ENCODE measurements around the gene SDK1. TPM values are rescaled to one million over a fixed set of nuclear protein-coding genes. Genes with fewer than 3 reads are reported as not detected.

The SDK1 gene
- total RNA-seq, 1 donor: 0.27 TPM

DNA sequence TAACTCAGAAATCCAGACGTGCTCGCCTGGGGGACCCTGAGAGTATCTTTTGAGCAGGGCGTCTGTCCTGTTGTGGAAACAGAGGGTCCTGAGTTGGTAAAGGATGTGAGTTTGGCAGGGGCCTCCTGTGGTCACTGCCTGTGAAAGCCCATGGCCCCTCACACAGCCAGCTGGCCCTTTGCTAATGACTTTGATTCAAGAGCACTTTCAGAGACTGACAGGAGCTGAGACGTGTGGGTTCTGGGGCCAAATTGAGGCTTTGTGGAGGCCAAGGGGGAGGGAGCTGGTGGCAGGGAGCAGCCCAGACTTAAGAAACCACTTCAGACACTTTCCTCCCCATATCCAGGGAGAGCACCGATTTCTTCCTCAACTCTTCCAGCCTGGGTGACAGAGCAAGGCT lies 921.6 kb downstream of the SDK1 start:
- no peak overlapping the region for H3K4me3 ChIP-seq (ENCODE audit: low read depth, low read length)
- DNase-seq (ENCODE audit: low read depth): no peak
- TF ChIP-seq, protein P1, sequence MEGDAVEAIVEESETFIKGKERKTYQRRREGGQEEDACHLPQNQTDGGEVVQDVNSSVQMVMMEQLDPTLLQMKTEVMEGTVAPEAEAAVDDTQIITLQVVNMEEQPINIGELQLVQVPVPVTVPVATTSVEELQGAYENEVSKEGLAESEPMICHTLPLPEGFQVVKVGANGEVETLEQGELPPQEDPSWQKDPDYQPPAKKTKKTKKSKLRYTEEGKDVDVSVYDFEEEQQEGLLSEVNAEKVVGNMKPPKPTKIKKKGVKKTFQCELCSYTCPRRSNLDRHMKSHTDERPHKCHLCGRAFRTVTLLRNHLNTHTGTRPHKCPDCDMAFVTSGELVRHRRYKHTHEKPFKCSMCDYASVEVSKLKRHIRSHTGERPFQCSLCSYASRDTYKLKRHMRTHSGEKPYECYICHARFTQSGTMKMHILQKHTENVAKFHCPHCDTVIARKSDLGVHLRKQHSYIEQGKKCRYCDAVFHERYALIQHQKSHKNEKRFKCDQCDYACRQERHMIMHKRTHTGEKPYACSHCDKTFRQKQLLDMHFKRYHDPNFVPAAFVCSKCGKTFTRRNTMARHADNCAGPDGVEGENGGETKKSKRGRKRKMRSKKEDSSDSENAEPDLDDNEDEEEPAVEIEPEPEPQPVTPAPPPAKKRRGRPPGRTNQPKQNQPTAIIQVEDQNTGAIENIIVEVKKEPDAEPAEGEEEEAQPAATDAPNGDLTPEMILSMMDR (IDR thresholded peaks at IDR 0.05; ENCODE audit: insufficient read depth, low read length): no peak

DNA sequence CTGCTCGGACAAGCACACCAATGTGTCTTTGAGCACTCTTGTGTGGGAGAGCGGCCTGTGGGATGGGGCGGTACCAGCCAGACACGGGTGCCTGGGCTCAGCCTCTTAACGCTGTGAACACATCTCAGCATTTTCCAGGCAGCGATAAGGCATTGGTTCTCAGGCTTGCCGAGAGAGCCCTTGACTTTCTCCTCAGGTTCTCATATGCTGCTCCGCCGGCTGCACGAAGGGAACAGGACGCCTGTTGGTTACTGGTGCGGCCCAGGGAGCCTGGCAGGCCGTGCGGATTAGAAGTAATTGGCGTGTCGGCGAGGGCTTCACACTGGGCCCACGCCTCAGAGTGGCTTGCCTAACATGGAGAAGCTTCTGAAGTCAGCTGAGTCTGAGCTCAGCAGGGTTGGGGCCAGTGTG lies 924.3 kb downstream of the SDK1 start:
- no peak overlapping the region for H3K4me3 ChIP-seq (ENCODE audit: low read depth, low read length)
- no peak for DNase-seq (ENCODE audit: low read depth)
- TF ChIP-seq, protein P1 (IDR thresholded peaks at IDR 0.05; ENCODE audit: insufficient read depth, low read length): no peak

GRCh38 chr7:4225881-4226523 lies 925.0 kb downstream of the SDK1 start:
- DNase-seq (ENCODE audit: low read depth): no peak
- no peak overlapping the region for H3K4me3 ChIP-seq (ENCODE audit: low read depth, low read length)
- TF ChIP-seq, protein P1 (IDR thresholded peaks at IDR 0.05; ENCODE audit: insufficient read depth, low read length): no peak

GRCh38 chr7:4226524-4226882 lies 925.5 kb downstream of the SDK1 start:
- DNase-seq (ENCODE audit: low read depth): no peak
- TF ChIP-seq, protein P1 (IDR thresholded peaks at IDR 0.05; ENCODE audit: insufficient read depth, low read length): no peak
- no peak overlapping the region for H3K4me3 ChIP-seq (ENCODE audit: low read depth, low read length)

GRCh38 chr7:4227105-4228010 lies 926.3 kb downstream of the SDK1 start:
- no peak for DNase-seq (ENCODE audit: low read depth)
- TF ChIP-seq, protein P1 (IDR thresholded peaks at IDR 0.05; ENCODE audit: insufficient read depth, low read length): no peak
- H3K4me3 ChIP-seq (ENCODE audit: low read depth, low read length): no peak overlapping the region

DNA sequence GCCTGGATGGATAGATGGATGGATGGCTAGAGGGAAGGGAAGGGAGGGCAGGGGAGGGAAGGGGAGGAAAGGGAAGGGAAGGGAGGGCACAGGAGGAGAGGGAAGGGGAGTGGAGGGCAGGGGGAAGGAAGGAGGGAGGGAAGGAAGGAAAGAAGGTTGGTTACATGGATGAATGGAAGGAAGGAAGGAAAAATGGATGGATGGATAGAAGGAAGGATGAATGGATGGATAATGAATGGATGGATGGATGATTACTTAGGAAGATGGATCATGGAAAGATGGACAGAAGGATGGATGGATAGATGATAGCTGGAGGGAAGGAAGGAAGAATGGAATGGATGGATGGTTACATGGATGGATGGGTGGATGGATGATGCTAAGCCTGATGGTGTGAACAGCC lies 929.3 kb downstream of the SDK1 start:
- TF ChIP-seq, protein P1 (IDR thresholded peaks at IDR 0.05; ENCODE audit: insufficient read depth, low read length): no peak
- H3K4me3 ChIP-seq (ENCODE audit: low read depth, low read length): no peak overlapping the region
- no peak for DNase-seq (ENCODE audit: low read depth)

Measured in fibroblast of the aortic adventitia (primary cell).